Testis (tissue), 3 donors: Measurements from ENCODE around the gene MED8. TPM values are rescaled to one million over a fixed set of nuclear protein-coding genes. Genes with fewer than 3 reads are reported as not detected.

Experiments
- DNase-seq: peaks from one replicate; pipeline ENCODE4 v3.0.0-alpha.2; 2019
- H3K27ac ChIP-seq, 2 donors: fragments of 200-600 bp; sonication (generic); one replicate each; pipeline ENCODE4 v1.5.1; 2019
- H3K27me3 ChIP-seq: fragments of 200-600 bp; sonication (generic); one replicate; pipeline ENCODE4 v1.5.1; 2019
- H3K36me3 ChIP-seq: fragments of 200-600 bp; sonication (generic); one replicate; pipeline ENCODE4 v1.5.1; 2017; ENCODE audit warnings: low read depth; ENCODE audit errors: missing control alignments
- H3K4me1 ChIP-seq: fragments of 200-600 bp; sonication (generic); one replicate; pipeline ENCODE4 v1.5.1; 2019
- H3K4me3 ChIP-seq, 2 donors: fragments of 200-600 bp; sonication (generic); one replicate each; pipeline ENCODE4 v1.5.1; 2017 to 2019
- H3K9me3 ChIP-seq: fragments of 200-600 bp; sonication (generic); one replicate; pipeline ENCODE4 v1.5.1; 2017
- POLR2A ChIP-seq: fragments of 450-650 bp; IDR thresholded peaks from one replicate; pipeline ENCODE4 v1.6.1; 2017; ENCODE audit warnings: antibody characterized with exemption, mild to moderate bottlenecking, moderate library complexity
- WGBS, 2 donors: methylation state at CpG; one replicate each; pipeline ENCODE4 v1.1.5; 2018; 5-methylcytosine and 5-hydroxymethylcytosine counted together
- intact Hi-C: fragments of 100-400 bp; cut with DNase I; formaldehyde crosslinking; loops from one replicate; pipeline ENCODE4 v1.15.1; 2023; ENCODE audit warnings: low total_unique reads
- polyA plus RNA-seq: library from polyadenylated mRNA; stranded (reverse); fragments of 350-450 nt; fragmentation: Illumina TruSeq; extraction: RNeasy Lipid Tissue Mini Kit (QIAGEN cat#74804); gene quantifications from one replicate; pipeline ENCODE4 v1.2.3, GENCODE V29; 2014; ENCODE audit warnings: low read depth, low replicate concordance; ENCODE audit not compliant: insufficient read depth
- total RNA-seq, 2 donors: library from RNA; depleted of rRNA; stranded (reverse); fragments of >200 nt; gene quantifications; one replicate each; pipeline ENCODE4 v1.2.3, GENCODE V29; 2016
- TF ChIP-seq, protein P1 (sequence below), 3 experiments: fragments of 450-650 bp in 2 of 3; fragments of 200-600 bp in 1 of 3; sonication (generic) in 1 of 3; IDR thresholded peaks; one replicate each; pipeline ENCODE4 v1.5.1; 2016 to 2019; ENCODE audit warnings: antibody characterized with exemption in 3 of 3, mild to moderate bottlenecking in 2 of 3, moderate library complexity in 1 of 3

MED8 gene
- total and polyA plus RNA-seq, 3 donors from 2014 or later = 43.2 to 49.4 (median 46.5) TPM

DNA sequence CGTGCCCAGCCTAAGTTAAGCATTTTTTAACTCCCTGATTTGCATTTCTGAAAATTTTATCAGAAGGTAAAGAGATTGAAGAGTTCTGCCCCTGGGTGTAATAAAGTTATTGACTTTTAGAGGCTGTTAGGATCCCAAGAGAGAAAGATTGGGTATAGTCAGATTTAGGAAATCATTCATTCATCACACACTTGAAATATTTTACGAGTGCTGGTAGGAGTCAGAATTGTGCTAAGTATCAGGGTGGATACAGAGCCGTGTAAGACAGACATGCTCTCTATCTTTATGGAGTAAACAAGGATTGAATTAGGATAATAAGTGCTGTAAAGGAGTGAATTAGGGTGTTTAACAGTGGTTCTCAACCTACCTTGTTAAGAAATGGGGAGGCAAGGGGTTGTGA is 3.1 kb upstream of the MED8 start:
- DNase-seq = no peak
- no peaks in the 10 kb centered on the region for H3K9me3 ChIP-seq
- H3K36me3 ChIP-seq = no peaks in the 10 kb centered on the region
- 57 to 88% methylated on average over 3 of the region's 3 CpGs for WGBS, 2 donors
- peaks cover 17% of the 10 kb centered on the region for H3K4me1 ChIP-seq
- no peak for TF ChIP-seq POLR2A
- TF ChIP-seq, protein P1, sequence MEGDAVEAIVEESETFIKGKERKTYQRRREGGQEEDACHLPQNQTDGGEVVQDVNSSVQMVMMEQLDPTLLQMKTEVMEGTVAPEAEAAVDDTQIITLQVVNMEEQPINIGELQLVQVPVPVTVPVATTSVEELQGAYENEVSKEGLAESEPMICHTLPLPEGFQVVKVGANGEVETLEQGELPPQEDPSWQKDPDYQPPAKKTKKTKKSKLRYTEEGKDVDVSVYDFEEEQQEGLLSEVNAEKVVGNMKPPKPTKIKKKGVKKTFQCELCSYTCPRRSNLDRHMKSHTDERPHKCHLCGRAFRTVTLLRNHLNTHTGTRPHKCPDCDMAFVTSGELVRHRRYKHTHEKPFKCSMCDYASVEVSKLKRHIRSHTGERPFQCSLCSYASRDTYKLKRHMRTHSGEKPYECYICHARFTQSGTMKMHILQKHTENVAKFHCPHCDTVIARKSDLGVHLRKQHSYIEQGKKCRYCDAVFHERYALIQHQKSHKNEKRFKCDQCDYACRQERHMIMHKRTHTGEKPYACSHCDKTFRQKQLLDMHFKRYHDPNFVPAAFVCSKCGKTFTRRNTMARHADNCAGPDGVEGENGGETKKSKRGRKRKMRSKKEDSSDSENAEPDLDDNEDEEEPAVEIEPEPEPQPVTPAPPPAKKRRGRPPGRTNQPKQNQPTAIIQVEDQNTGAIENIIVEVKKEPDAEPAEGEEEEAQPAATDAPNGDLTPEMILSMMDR (IDR thresholded peaks at IDR 0.05) = no peak
- H3K27ac ChIP-seq = no peak overlapping the region
- no peaks in the 10 kb centered on the region for H3K27me3 ChIP-seq
- intact Hi-C loops = no loop called here
- no peak overlapping the region for H3K4me3 ChIP-seq

DNA sequence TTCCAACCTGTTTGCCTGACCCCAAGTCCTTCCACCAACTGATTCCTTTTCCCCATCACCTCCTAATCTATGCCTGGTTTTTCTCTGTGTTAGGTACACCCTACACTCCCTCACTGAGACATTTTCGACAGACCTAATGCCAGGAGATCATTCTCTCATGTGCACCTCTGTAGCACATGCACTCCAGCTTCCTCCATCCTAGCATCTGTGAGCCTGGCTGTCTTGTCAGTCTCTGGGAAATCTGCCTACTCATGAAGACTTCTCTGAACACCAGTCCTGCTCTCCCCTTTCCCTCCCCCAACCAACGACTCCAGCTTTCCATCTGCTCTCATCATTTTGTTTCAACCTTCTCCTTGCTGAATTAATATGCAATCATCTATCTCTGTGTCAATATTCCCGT is 987 bp downstream of the MED8 start:
- 25 to 42% methylated on average over 3 of the region's 3 CpGs for WGBS, 2 donors
- TF ChIP-seq, protein P1 (IDR thresholded peaks at IDR 0.05) = no peak
- no peak for TF ChIP-seq POLR2A
- DNase-seq = no peak
- intact Hi-C loops = no loop called here
- Histone ChIP-seq H3K4me3 (peak overlapping the region; percentile 87 to 99), H3K27me3 (no peaks in the 10 kb centered on the region), H3K27ac (peak overlapping the region in 1 of 2 donors; percentile 87), H3K36me3 (no peaks in the 10 kb centered on the region), H3K9me3 (no peaks in the 10 kb centered on the region), H3K4me1 (peaks cover 17% of the 10 kb centered on the region)

DNA sequence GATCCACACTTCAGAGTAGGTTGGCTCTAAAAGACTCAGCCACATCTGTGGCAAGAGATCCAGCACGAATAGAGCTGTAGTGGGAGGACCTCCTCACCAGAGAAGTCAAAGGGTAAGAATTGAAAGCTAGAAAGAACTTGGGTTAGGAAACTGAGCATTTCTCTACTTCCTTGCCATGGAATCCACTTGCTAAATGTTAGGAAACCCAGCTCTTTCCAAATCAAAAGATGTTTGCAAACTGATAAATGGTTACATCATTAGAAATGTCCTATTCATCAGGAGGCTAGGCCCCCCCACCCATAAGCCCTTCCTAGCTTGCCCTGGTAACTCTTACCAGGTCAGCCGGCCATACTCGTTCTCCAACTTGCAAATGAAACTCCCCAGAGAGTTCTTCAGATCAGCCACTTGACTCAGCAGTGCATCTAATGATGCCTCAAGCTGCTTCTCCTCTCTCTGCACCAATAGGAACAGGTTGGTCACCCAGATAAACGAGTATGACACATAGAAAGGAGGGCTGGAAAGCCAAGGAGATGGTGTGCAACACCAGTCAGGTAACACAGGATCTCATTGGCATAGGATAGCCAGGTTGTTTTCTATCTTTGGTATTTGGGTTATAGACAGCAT is 1.5 kb downstream of the MED8 start:
- intact Hi-C loops = no loop called here
- no peak overlapping the region for H3K27ac ChIP-seq
- no peak for DNase-seq

DNA sequence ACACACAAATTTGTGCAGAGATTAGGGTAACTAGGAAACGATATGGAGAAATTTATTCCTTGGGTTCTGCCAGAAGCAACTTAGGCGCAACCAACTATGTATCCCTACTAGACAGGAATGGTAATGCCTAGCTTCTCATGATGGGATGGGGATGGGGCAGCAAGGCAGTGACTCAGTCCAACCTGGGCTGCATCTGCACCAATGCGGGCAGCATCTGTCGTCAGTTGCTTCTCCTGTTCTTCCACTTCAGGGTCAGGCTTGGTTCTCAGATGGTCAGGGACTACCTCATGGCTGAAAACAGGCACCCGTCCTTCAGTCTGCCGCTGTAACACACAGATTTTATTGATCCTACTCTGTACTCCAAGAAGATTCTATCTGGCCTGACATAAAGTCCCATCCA is 2.9 kb downstream of the MED8 start:
- no peak for DNase-seq
- Histone ChIP-seq H3K27ac (no peak overlapping the region), H3K4me1 (peaks cover 28% of the 10 kb centered on the region), H3K4me3 (no peak overlapping the region), H3K36me3 (no peaks in the 10 kb centered on the region), H3K9me3 (no peaks in the 10 kb centered on the region), H3K27me3 (no peaks in the 10 kb centered on the region)
- TF ChIP-seq POLR2A = no peak
- TF ChIP-seq, protein P1 (IDR thresholded peaks at IDR 0.05) = no peak
- intact Hi-C loops = no loop called here
- WGBS, 2 donors = 90% methylated on average over 6 of the region's 6 CpGs

More for the DNA sequence above, 1.5 kb downstream of the MED8 start:
- no peak overlapping the region for H3K4me3 ChIP-seq
- H3K27me3 ChIP-seq = no peaks in the 10 kb centered on the region
- no peaks in the 10 kb centered on the region for H3K9me3 ChIP-seq
- TF ChIP-seq, protein P1 (IDR thresholded peaks at IDR 0.05) = no peak
- TF ChIP-seq POLR2A = no peak
- WGBS, 2 donors = 51 to 55% methylated on average over 4 of the region's 4 CpGs
- H3K4me1 ChIP-seq = peaks cover 17% of the 10 kb centered on the region
- H3K36me3 ChIP-seq = no peaks in the 10 kb centered on the region

DNA sequence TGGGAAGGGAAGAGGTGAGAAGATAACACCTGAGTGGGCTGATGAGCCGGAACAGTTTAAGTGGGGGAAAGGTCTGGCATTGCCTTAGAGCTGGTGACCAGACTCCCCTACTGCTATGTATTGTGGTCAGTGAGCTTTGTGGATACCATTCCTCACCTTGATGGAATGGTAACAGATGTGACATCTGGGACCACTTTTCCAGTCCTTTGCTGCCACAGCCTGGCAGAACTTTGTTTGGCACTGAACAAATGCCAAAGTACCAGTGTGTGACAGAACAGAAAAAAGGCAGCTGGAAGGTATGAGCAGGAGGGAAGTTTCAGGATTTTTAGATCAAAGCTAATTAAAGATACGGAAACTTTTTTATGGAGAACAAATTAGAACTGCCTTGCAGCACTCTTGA is 6.2 kb downstream of the MED8 start:
- 94% methylated on average over 2 of the region's 2 CpGs for WGBS, 2 donors
- DNase-seq = no peak
- Histone ChIP-seq H3K27me3 (no peaks in the 10 kb centered on the region), H3K4me1 (peaks cover 19% of the 10 kb centered on the region), H3K27ac (no peak overlapping the region), H3K9me3 (no peaks in the 10 kb centered on the region), H3K4me3 (no peak overlapping the region), H3K36me3 (no peaks in the 10 kb centered on the region)
- no peak for TF ChIP-seq POLR2A
- TF ChIP-seq, protein P1 (IDR thresholded peaks at IDR 0.05) = no peak
- intact Hi-C loops = no loop called here
